ENCODE measurements around the gene ACR.

DNA sequence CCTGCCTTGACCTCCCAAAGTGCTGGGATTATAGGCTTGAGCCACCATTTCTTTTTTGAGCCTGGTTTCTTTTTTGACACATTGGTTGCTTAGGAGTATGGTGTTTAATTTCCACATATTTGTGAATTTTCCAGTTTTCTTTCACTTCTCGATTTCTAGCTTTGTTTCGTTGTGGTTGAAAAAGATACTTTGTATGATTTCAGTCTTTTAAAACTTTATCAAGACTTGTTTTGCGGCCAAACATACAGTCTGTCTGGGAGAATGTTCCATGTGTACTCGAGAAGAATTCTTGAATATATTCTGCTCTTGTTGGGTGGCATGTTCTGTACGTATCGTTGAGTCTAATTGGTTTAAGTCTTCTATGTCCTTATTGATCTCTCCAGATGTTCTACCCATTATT is 44.5 kb upstream of the ACR start:
- TF ChIP-seq, protein P1, sequence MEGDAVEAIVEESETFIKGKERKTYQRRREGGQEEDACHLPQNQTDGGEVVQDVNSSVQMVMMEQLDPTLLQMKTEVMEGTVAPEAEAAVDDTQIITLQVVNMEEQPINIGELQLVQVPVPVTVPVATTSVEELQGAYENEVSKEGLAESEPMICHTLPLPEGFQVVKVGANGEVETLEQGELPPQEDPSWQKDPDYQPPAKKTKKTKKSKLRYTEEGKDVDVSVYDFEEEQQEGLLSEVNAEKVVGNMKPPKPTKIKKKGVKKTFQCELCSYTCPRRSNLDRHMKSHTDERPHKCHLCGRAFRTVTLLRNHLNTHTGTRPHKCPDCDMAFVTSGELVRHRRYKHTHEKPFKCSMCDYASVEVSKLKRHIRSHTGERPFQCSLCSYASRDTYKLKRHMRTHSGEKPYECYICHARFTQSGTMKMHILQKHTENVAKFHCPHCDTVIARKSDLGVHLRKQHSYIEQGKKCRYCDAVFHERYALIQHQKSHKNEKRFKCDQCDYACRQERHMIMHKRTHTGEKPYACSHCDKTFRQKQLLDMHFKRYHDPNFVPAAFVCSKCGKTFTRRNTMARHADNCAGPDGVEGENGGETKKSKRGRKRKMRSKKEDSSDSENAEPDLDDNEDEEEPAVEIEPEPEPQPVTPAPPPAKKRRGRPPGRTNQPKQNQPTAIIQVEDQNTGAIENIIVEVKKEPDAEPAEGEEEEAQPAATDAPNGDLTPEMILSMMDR (conservative IDR thresholded peaks at IDR 0.05; ENCODE audit: low read depth, low read length): no peak
- TF ChIP-seq EZH2 (IDR thresholded peaks at IDR 0.05; ENCODE audit: borderline replicate concordance, low read depth, low read length, poor library complexity, severe bottlenecking): no peak
